PC-3 (cell line): ENCODE measurements around the gene POLD4.
"Not testable (repeated sequence)": the region's sequence is repeated elsewhere in the genome, so short reads cannot be mapped to it uniquely, and the experiment has no call there.

Experiments used
- CTCF ChIP-seq: fragments of 300-600 bp; sonication (generic); conservative IDR thresholded peaks from 2 replicates; pipeline ENCODE4 v1.5.1; 2017; ENCODE audit warnings: antibody characterized with exemption, low read depth, mild to moderate bottlenecking, low read length
- EZH2phosphoT487 ChIP-seq: fragments of 300-600 bp; sonication (generic); IDR thresholded peaks from 2 replicates; pipeline ENCODE4 v1.6.1; 2018; ENCODE audit warnings: mild to moderate bottlenecking, antibody characterized with exemption, low read length, borderline replicate concordance

- not testable (repeated sequence) for TF ChIP-seq EZH2phosphoT487, CTCF
These were observed 34.5 kb downstream of the POLD4 start for GRCh38 chr11:67318876-67319275.
